Stomach (tissue), 4 donors: ENCODE results near the gene TARP.

Experiments used
- POLR2A ChIP-seq, 4 donors: fragments of 450-650 bp; IDR thresholded peaks; one replicate each; pipeline ENCODE4 v1.6.1; 2016; ENCODE audit warnings: antibody characterized with exemption in 4 of 4, control low read depth in 2 of 4, mild to moderate bottlenecking in 1 of 4, moderate library complexity in 1 of 4
- TF ChIP-seq, protein P1 (sequence below), 7 experiments: fragments of 450-650 bp in 4 of 7; fragments of 200-600 bp in 3 of 7; sonication (generic) in 3 of 7; IDR thresholded peaks; one replicate each; pipeline ENCODE4 v1.5.1; 2016 to 2019; ENCODE audit warnings: antibody characterized with exemption in 7 of 7, control low read depth in 2 of 7, mild to moderate bottlenecking in 1 of 7

DNA sequence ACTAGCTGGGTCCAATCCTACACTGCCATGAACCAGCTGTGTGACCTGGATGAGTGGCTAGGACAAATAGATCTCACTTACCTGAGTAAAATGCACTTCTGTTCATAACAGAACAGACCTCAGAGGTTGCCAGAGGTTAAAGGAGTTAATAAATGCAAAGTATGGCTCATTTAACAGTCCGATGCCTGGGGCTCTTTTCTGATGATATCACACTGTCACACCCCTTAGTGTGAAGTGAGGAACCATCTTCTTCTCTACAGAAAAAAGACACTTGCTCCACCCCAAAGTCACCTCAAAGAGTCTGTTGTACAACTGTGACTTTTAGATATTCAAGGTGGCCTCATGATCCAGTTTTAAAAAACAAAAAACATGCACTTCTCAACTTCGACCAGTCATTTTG, 21.5 kb upstream of the TARP start:
- TF ChIP-seq, protein P1, sequence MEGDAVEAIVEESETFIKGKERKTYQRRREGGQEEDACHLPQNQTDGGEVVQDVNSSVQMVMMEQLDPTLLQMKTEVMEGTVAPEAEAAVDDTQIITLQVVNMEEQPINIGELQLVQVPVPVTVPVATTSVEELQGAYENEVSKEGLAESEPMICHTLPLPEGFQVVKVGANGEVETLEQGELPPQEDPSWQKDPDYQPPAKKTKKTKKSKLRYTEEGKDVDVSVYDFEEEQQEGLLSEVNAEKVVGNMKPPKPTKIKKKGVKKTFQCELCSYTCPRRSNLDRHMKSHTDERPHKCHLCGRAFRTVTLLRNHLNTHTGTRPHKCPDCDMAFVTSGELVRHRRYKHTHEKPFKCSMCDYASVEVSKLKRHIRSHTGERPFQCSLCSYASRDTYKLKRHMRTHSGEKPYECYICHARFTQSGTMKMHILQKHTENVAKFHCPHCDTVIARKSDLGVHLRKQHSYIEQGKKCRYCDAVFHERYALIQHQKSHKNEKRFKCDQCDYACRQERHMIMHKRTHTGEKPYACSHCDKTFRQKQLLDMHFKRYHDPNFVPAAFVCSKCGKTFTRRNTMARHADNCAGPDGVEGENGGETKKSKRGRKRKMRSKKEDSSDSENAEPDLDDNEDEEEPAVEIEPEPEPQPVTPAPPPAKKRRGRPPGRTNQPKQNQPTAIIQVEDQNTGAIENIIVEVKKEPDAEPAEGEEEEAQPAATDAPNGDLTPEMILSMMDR (IDR thresholded peaks at IDR 0.05): no peak
- TF ChIP-seq POLR2A (IDR thresholded peaks at IDR 0.05): no peak
